ENCODE measurements around the gene TMEM238L. TPM values are rescaled to one million over a fixed set of nuclear protein-coding genes. Genes with fewer than 3 reads are reported as not detected.

The TMEM238L gene
- total and polyA plus RNA-seq, 7 experiments from 2014 or later: not detected

GRCh38 chr17:10798910-10799309, 5.0 kb downstream of the TMEM238L start:
- intact Hi-C loops (cut with micrococcal nuclease): no loop called here
- Mint-ChIP-seq H3K27ac (no peak overlapping the region), H3K4me1 (no peaks in the 10 kb centered on the region), H3K27me3 (no peaks in the 10 kb centered on the region), H3K9me3 (no peaks in the 10 kb centered on the region), H3K4me3 (no peak overlapping the region), H3K36me3 (no peaks in the 10 kb centered on the region)
- ATAC-seq (no peak), DNase-seq (no peak)
- no peaks in the 10 kb centered on the region for H3K27me3 ChIP-seq (ENCODE audit: control insufficient read depth in 2 of 2, insufficient read depth in 2 of 2, low read length in 2 of 2)
- POLR2A ChIA-PET: interaction anchor here (0.6 kb wide), 1 partner anchor 144 kb away, joined by 3 read pairs; no protein-coding TSS in a partner anchor
- no peaks in the 10 kb centered on the region for H3K4me1 ChIP-seq (ENCODE audit: control insufficient read depth in 2 of 2, insufficient read depth in 2 of 2, low read length in 2 of 2)
- H3K9me3 ChIP-seq (ENCODE audit: control insufficient read depth in 2 of 3, low read length in 3 of 3): no peaks in the 10 kb centered on the region
- H3K36me3 ChIP-seq (ENCODE audit: control insufficient read depth in 2 of 3, insufficient read depth in 3 of 3, low read length in 3 of 3): no peaks in the 10 kb centered on the region
- CTCF ChIA-PET: interaction anchor here (0.6 kb wide), 1 partner anchor 181 kb away, joined by 3 read pairs; no protein-coding TSS in a partner anchor
- no peak overlapping the region for H3K4me3 ChIP-seq (ENCODE audit: low read length)
- H3K27ac ChIP-seq (ENCODE audit: low read depth, low read length): no peak overlapping the region

GRCh38 chr17:10798332-10798749, 5.6 kb downstream of the TMEM238L start:
- H3K36me3 ChIP-seq (ENCODE audit: control insufficient read depth in 2 of 3, insufficient read depth in 3 of 3, low read length in 3 of 3): no peaks in the 10 kb centered on the region
- ChIA-PET CTCF (interaction anchor here (0.7 kb wide), 1 partner anchor 1222 kb away, joined by 4 read pairs; no protein-coding TSS in a partner anchor), POLR2A (no interaction called here)
- H3K27me3 ChIP-seq (ENCODE audit: control insufficient read depth in 2 of 2, insufficient read depth in 2 of 2, low read length in 2 of 2): no peaks in the 10 kb centered on the region
- no peak overlapping the region for H3K4me3 Mint-ChIP-seq
- H3K27me3 Mint-ChIP-seq: no peaks in the 10 kb centered on the region
- ATAC-seq (no peak), DNase-seq (no peak)
- H3K36me3 Mint-ChIP-seq: no peaks in the 10 kb centered on the region
- H3K27ac ChIP-seq (ENCODE audit: low read depth, low read length): no peak overlapping the region
- H3K4me1 Mint-ChIP-seq: peaks cover 0 to 3% (median 0%) of the 10 kb centered on the region in 7 donors
- H3K4me1 ChIP-seq (ENCODE audit: control insufficient read depth in 2 of 2, insufficient read depth in 2 of 2, low read length in 2 of 2): no peaks in the 10 kb centered on the region
- H3K27ac Mint-ChIP-seq: no peak overlapping the region
- intact Hi-C loops (cut with micrococcal nuclease): no loop called here
- no peaks in the 10 kb centered on the region for H3K9me3 ChIP-seq (ENCODE audit: control insufficient read depth in 2 of 3, low read length in 3 of 3)
- no peaks in the 10 kb centered on the region for H3K9me3 Mint-ChIP-seq
- H3K4me3 ChIP-seq (ENCODE audit: low read length): no peak overlapping the region

- intact Hi-C loops (cut with micrococcal nuclease): no loop called here
Observed at GRCh38 chr17:10797476-10798328, 6.2 kb downstream of the TMEM238L start.

GRCh38 chr17:10793816-10794215, 10.1 kb downstream of the TMEM238L start:
- H3K36me3 Mint-ChIP-seq: no peaks in the 10 kb centered on the region

More at GRCh38 chr17:10797476-10798328, 6.2 kb downstream of the TMEM238L start:
- DNase-seq (no peak), ATAC-seq (no peak)
- H3K4me3 Mint-ChIP-seq: no peak overlapping the region
- no peaks in the 10 kb centered on the region for H3K9me3 ChIP-seq (ENCODE audit: control insufficient read depth in 2 of 3, low read length in 3 of 3)
- H3K27me3 ChIP-seq (ENCODE audit: control insufficient read depth in 2 of 2, insufficient read depth in 2 of 2, low read length in 2 of 2): no peaks in the 10 kb centered on the region
- no peaks in the 10 kb centered on the region for H3K4me1 ChIP-seq (ENCODE audit: control insufficient read depth in 2 of 2, insufficient read depth in 2 of 2, low read length in 2 of 2)
- no peaks in the 10 kb centered on the region for H3K9me3 Mint-ChIP-seq
- no peaks in the 10 kb centered on the region for H3K27me3 Mint-ChIP-seq
- H3K36me3 ChIP-seq (ENCODE audit: control insufficient read depth in 2 of 3, insufficient read depth in 3 of 3, low read length in 3 of 3): no peaks in the 10 kb centered on the region
- H3K27ac ChIP-seq (ENCODE audit: low read depth, low read length): no peak overlapping the region
- ChIA-PET POLR2A (no interaction called here), CTCF (interaction anchor here (0.7 kb wide), 1 partner anchor 1223 kb away, joined by 4 read pairs; no protein-coding TSS in a partner anchor)
- no peak overlapping the region for H3K4me3 ChIP-seq (ENCODE audit: low read length)
- H3K36me3 Mint-ChIP-seq: no peaks in the 10 kb centered on the region
- peaks cover 0 to 4% (median 0%) of the 10 kb centered on the region in 7 donors for H3K4me1 Mint-ChIP-seq
- H3K27ac Mint-ChIP-seq: no peak overlapping the region

GRCh38 chr17:10793256-10793655, 10.6 kb downstream of the TMEM238L start:
- no peak overlapping the region for H3K27ac ChIP-seq (ENCODE audit: low read depth, low read length)
- Mint-ChIP-seq H3K36me3 (no peaks in the 10 kb centered on the region), H3K4me3 (no peak overlapping the region), H3K9me3 (no peaks in the 10 kb centered on the region), H3K27me3 (peaks cover 0 to 6% (median 0%) of the 10 kb centered on the region in 5 donors), H3K27ac (no peak overlapping the region), H3K4me1 (peaks cover 0 to 4% (median 0%) of the 10 kb centered on the region in 7 donors)
- intact Hi-C loops (cut with micrococcal nuclease): no loop called here
- ATAC-seq (no peak), DNase-seq (no peak)
- H3K4me3 ChIP-seq (ENCODE audit: low read length): no peak overlapping the region
- no peaks in the 10 kb centered on the region for H3K36me3 ChIP-seq (ENCODE audit: control insufficient read depth in 2 of 3, insufficient read depth in 3 of 3, low read length in 3 of 3)
- H3K4me1 ChIP-seq (ENCODE audit: control insufficient read depth in 2 of 2, insufficient read depth in 2 of 2, low read length in 2 of 2): no peaks in the 10 kb centered on the region
- H3K27me3 ChIP-seq (ENCODE audit: control insufficient read depth in 2 of 2, insufficient read depth in 2 of 2, low read length in 2 of 2): no peaks in the 10 kb centered on the region
- CTCF ChIA-PET: no interaction called here
- H3K9me3 ChIP-seq (ENCODE audit: control insufficient read depth in 2 of 3, low read length in 3 of 3): no peaks in the 10 kb centered on the region
- POLR2A ChIA-PET: no interaction called here

More at GRCh38 chr17:10793816-10794215, 10.1 kb downstream of the TMEM238L start:
- intact Hi-C loops (cut with micrococcal nuclease): no loop called here
- Histone ChIP-seq H3K4me1 (ENCODE audit: control insufficient read depth in 2 of 2, insufficient read depth in 2 of 2, low read length in 2 of 2) (no peaks in the 10 kb centered on the region), H3K27me3 (ENCODE audit: control insufficient read depth in 2 of 2, insufficient read depth in 2 of 2, low read length in 2 of 2) (no peaks in the 10 kb centered on the region), H3K4me3 (ENCODE audit: low read length) (no peak overlapping the region), H3K27ac (ENCODE audit: low read depth, low read length) (no peak overlapping the region), H3K36me3 (ENCODE audit: control insufficient read depth in 2 of 3, insufficient read depth in 3 of 3, low read length in 3 of 3) (no peaks in the 10 kb centered on the region), H3K9me3 (ENCODE audit: control insufficient read depth in 2 of 3, low read length in 3 of 3) (no peaks in the 10 kb centered on the region)
- Mint-ChIP-seq H3K27me3 (peaks cover 0 to 6% (median 0%) of the 10 kb centered on the region in 5 donors), H3K4me1 (peaks cover 0 to 4% (median 0%) of the 10 kb centered on the region in 7 donors), H3K4me3 (no peak overlapping the region), H3K27ac (no peak overlapping the region), H3K9me3 (no peaks in the 10 kb centered on the region)
- CTCF ChIA-PET: no interaction called here
- no peak for ATAC-seq
- DNase-seq: no peak
- POLR2A ChIA-PET: no interaction called here

GRCh38 chr17:10792151-10792550, 11.7 kb downstream of the TMEM238L start:
- ATAC-seq: peak; percentile 76
- H3K4me1 Mint-ChIP-seq: peaks cover 0 to 4% (median 0%) of the 10 kb centered on the region in 7 donors
- H3K36me3 ChIP-seq (ENCODE audit: control insufficient read depth in 2 of 3, insufficient read depth in 3 of 3, low read length in 3 of 3): no peaks in the 10 kb centered on the region
- no peaks in the 10 kb centered on the region for H3K36me3 Mint-ChIP-seq
- no peak overlapping the region for H3K4me3 ChIP-seq (ENCODE audit: low read length)
- POLR2A ChIA-PET: no interaction called here
- DNase-seq: no peak
- peaks cover 0 to 2% of the 10 kb centered on the region in 2 donors for H3K27me3 ChIP-seq (ENCODE audit: control insufficient read depth in 2 of 2, insufficient read depth in 2 of 2, low read length in 2 of 2)
- CTCF ChIA-PET: interaction anchor here (0.6 kb wide), 1 partner anchor 53 kb away, joined by 3 read pairs; no protein-coding TSS in a partner anchor
- H3K9me3 Mint-ChIP-seq: no peaks in the 10 kb centered on the region
- H3K27me3 Mint-ChIP-seq: peaks cover 0 to 9% (median 0%) of the 10 kb centered on the region in 5 donors
- H3K4me3 Mint-ChIP-seq: no peak overlapping the region
- H3K4me1 ChIP-seq (ENCODE audit: control insufficient read depth in 2 of 2, insufficient read depth in 2 of 2, low read length in 2 of 2): no peaks in the 10 kb centered on the region
- intact Hi-C loops (cut with micrococcal nuclease): no loop called here
- H3K27ac ChIP-seq (ENCODE audit: low read depth, low read length): no peak overlapping the region
- H3K27ac Mint-ChIP-seq: no peak overlapping the region
- no peaks in the 10 kb centered on the region for H3K9me3 ChIP-seq (ENCODE audit: control insufficient read depth in 2 of 3, low read length in 3 of 3)

Measured in naive thymus-derived CD4-positive, alpha-beta T cell (primary cell).